ENCODE results near the gene GALNS.
"Not testable (repeated sequence)": the region's sequence is repeated elsewhere in the genome, so short reads cannot be mapped to it uniquely, and the experiment has no call there.

The GALNS gene

DNA sequence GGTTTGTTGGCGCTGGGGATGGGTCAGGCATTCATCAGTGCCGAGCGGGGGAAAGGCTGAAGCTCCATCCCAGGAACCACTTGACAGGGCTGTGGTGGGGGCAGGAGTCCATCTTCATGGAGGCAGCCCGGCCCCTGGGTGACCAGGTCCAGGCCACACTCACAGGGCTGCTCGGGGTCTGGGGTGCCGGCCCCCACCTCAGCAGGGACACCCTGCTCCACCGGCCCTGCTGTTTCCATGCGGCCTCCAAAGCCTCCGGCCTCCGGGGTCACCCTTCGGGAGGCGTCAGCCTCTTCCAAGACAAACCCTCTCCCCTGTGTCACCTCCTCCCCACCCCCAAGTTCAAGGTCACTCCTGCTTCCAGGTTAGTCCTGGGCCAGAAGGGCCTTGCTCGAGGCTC, 22.1 kb downstream of the GALNS start:
- no peak for DNase-seq

- DNase-seq = no peak
These were observed 23.7 kb downstream of the GALNS start for GRCh38 chr16:88833086-88833485.

DNA sequence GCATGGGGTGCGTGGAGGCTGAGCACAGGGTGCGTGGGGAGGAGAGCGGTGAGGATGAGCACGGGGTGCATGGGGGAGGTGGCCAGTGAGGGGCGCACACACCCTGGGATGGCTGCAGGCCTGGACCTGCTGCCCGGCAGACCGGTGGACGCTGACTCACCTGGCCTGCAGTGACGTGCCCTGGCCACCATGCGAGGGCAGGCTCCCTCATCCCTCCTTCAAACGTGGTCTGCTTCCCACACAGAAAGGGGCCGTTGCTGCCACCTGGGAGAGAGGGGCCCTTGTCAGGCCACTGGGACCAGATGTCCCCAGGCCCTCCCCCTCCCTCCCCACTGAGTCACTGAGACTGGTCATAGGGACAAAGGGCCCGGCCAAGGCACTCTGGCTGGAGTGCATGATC, 24.9 kb downstream of the GALNS start:
- DNase-seq = no peak

DNA sequence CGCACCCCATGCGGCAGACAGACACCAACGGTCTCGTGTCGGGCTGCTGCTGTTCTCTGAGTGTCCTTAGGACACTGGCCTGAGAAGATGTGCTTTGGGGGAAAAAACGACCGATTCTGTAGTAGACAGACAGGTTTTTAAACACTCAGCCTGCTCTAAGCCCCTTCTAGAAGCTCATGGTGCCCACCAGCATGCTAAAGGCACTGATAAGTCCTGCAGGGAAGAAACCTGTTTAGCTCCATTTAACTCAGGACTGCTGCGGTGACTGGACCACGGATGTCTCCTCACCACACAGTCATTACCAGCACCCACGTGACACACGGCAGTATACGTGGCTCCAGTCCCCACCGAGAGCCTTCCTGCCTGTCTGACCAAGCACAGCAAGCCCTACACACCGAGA, 26.0 kb downstream of the GALNS start:
- no peak for DNase-seq

- no peak for DNase-seq
These were observed 26.5 kb downstream of the GALNS start for GRCh38 chr16:88830258-88830657.

GRCh38 chr16:88828711-88829110, 28.0 kb downstream of the GALNS start:
- no peak for DNase-seq

- DNase-seq = no peak
These were observed 29.0 kb downstream of the GALNS start for GRCh38 chr16:88827727-88828126.

GRCh38 chr16:88826070-88826840, 30.5 kb downstream of the GALNS start:
- no peak for DNase-seq

GRCh38 chr16:88825146-88825545, 31.6 kb downstream of the GALNS start:
- DNase-seq = no peak

DNA sequence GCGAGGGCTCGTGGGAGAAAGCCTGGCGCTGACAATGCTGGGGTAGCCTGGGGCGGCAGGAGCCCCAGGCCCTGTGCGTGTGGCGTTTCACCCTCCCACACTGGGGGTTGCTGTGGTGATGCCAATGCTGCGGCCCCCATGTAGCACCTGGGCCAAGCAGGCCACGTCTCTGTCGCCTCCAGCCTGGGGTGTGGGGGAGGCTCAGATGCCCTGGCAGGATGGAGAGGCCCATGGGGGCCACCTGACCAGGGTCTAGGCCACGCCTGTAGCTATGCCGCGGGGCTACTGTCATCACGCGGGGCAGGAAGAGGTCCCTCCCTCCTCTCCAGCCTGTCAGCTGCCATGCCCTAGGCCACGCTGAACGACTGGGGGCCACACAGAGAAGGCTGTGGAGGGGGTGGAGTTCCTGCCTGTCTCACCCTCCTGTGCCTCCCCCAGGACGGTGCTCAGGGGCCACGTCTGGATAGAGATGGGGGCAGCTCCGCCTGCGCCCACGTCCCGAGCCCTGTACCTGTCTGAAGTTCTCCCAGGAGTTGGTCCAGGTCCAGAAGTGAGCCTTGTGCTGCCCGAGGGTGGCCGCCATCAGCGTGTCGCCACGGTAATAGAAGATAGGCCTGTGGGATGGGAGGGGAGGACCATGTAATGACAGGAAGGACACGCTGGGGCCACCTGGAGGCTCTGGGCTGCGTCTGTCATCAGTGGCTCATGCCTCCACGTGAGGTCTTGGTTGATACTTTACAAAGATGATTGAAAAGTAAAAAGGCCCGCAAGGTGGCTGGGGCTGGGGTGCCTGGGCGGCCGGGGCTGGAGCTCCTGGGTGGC, 32.3 kb downstream of the GALNS start:
- DNase-seq = no peak

DNA sequence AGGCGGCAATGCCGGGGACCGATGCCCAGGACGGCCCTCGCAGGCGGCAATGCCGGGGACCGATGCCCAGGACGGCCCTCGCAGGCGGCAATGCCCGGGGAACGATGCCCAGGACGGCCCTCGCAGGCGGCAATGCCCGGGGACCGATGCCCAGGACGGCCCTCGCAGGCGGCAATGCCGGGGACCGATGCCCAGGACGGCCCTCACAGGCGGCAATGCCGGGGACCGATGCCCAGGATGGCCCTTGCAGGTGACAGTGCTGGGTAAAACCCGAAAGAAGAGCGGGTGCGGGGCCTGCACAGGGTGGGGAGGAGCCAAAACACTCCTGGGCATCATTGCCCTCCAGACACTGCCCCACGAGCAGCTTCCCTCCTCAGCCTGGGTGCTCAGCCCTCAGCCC, 33.1 kb downstream of the GALNS start:
- DNase-seq = not testable (repeated sequence)

GRCh38 chr16:88822281-88823040, 34.3 kb downstream of the GALNS start:
- no peak for DNase-seq

DNA sequence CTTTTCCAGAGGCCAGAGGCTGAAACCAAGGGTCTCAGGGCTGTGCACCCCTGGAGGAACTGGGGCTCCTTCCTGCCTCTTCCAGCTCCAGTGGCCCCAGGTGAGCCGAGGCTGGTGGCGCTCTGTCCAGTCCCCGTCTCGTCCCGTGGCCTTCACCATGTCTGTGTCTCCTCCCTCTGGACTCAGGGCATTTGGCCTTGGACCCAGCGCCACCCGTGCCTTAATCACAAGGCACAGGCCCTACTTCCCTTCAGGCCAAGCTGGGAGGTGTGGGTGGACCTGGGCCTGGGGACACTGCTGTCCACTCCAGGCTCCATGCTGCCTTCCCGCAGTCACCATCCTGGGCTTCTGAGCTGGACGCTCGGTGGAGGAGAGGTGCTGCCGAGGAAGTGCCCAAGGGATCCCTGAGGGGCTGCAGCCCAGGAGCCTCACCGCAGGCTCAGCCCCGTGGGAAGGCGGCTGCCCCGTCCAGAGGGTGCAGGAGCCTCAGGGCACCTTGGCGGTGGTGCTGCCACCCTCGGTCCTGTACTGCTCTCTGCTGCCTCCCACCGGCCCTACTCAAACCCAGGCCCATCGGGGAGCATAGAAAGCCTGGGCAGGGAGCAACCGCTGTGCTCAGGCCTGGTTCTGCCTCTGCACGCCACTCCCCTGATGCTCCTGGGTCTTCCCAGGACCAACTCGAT, 35.4 kb downstream of the GALNS start:
- no peak for DNase-seq

GRCh38 chr16:88820385-88821025, 36.2 kb downstream of the GALNS start:
- no peak for DNase-seq

GRCh38 chr16:88819126-88819525, 37.6 kb downstream of the GALNS start:
- no peak for DNase-seq

GRCh38 chr16:88818575-88818874, 38.2 kb downstream of the GALNS start:
- DNase-seq = no peak

DNA sequence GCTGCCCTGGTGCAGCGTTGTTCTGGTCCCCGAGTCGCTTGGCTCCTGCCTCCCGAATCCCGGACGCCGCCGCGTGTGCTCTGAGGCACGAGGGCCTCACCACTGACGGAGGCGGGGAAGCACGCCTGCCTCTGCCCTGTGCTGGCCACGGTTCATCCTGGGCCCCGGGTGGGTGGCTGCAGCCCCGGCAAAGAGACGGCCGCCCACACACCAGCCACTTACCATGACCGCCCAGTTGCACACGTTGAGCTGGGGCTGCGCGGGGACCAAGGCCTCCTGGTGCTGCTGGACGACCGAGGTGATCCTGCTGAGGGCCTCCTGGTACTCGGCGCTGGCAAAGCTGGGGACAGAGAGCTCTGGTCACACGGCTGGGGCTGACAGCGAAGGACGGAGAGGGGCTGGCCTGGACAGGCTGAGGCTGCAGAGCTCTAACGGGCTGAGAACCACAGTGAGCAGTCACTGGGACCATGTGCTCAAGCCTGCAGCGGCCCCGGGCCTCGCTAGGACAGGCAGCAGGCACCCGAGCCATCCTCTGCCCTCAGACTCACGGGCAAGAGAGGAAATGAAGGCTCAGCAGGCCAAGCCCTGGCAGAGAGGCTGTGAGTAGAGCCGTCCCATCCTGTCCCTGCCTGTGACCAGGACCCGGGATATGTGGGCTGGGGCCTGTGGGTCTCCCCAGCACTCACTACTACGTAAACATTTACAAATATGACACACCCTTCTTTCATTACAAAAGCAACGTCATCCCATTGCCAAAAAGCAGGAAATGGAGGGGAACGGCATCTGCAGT, 38.8 kb downstream of the GALNS start:
- DNase-seq = no peak

GRCh38 chr16:88816736-88817535, 39.8 kb downstream of the GALNS start:
- no peak for DNase-seq

- DNase-seq = peak in 1 of 2 donors; percentile 21
These were observed 40.7 kb downstream of the GALNS start for GRCh38 chr16:88815901-88816589.

- DNase-seq = no peak
These were observed 41.5 kb downstream of the GALNS start for GRCh38 chr16:88815227-88815626.
